ENCODE data around the gene YWHAB. TPM values are rescaled to one million over a fixed set of nuclear protein-coding genes. Genes with fewer than 3 reads are reported as not detected.
"Not testable (repeated sequence)": the region's sequence is repeated elsewhere in the genome, so short reads cannot be mapped to it uniquely, and the experiment has no call there.

The YWHAB gene
- total and polyA plus RNA-seq, 4 experiments from 2014 or later: 245 to 616 (median 408) TPM

DNA sequence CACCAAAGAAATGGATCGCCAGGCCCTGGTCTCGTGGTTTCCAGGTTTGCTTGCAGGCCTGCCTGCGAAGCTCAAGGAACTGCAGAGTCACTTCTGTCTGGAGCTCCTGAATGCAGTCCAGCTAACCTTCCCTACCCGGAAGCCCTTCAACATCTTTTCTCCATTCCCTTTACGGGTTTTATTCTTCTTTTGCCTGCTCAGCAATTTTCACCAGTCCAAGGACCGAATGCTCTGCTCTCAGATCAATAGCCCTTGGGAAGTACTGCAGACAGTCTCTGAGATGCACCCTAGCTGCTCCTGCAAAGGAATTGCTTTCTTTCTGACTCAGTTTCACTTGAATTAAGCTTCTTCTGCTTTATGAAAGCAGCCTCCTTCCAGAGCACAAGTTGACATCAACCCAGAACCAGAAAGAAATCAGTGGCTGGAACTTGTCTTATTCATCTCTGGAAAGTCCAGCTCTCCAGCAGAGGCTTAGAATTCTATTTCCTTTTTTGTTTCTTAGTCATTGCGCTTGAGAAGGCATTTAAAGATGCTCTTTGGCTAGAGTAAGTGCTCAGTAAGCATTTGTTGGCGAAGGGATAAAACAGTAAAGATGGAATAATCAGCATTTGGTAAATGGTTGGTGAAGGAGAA, 18.7 kb upstream of the YWHAB start:
- peak overlapping the region in 7 of 8 donors; percentile 57 to 82 (median 74) for H3K4me3 Mint-ChIP-seq
- H3K27ac ChIP-seq (ENCODE audit: low read depth, low read length): no peak overlapping the region
- H3K36me3 ChIP-seq (ENCODE audit: insufficient read depth, low read length): no peaks in the 10 kb centered on the region
- no peaks in the 10 kb centered on the region for H3K9me3 ChIP-seq (ENCODE audit: control insufficient read depth in 1 of 2, low read length in 2 of 2)
- no peaks in the 10 kb centered on the region for H3K36me3 Mint-ChIP-seq
- no peaks in the 10 kb centered on the region for H3K9me3 Mint-ChIP-seq
- H3K27me3 Mint-ChIP-seq: peaks cover 5 to 6% of the 10 kb centered on the region in 2 donors
- CTCF ChIA-PET (ENCODE audit: partially characterized antibody): interaction anchor here (0.6 to 1.8 kb wide), 10 partner anchors 9 to 183 kb away, joined by 3 to 16 read pairs (median 5); no protein-coding TSS in a partner anchor
- POLR2A ChIA-PET (ENCODE audit: partially characterized antibody): no interaction called here
- H3K4me1 ChIP-seq (ENCODE audit: insufficient read depth, low read length): peaks cover 4% of the 10 kb centered on the region
- peaks cover 3% of the 10 kb centered on the region for H3K27me3 ChIP-seq (ENCODE audit: insufficient read depth, low read length)
- H3K4me1 Mint-ChIP-seq: peaks cover 3 to 10% (median 9%) of the 10 kb centered on the region in 4 donors
- H3K27ac Mint-ChIP-seq: peak overlapping the region in 2 of 7 donors; percentile 29 to 65
- H3K4me3 ChIP-seq (ENCODE audit: low read length in 2 of 2): no peak overlapping the region
- no peak for DNase-seq
- intact Hi-C loops (cut with micrococcal nuclease): loop anchor here (1.0 to 2.0 kb wide), 5 partner anchors 120 to 652 kb away; no protein-coding TSS in a partner anchor

DNA sequence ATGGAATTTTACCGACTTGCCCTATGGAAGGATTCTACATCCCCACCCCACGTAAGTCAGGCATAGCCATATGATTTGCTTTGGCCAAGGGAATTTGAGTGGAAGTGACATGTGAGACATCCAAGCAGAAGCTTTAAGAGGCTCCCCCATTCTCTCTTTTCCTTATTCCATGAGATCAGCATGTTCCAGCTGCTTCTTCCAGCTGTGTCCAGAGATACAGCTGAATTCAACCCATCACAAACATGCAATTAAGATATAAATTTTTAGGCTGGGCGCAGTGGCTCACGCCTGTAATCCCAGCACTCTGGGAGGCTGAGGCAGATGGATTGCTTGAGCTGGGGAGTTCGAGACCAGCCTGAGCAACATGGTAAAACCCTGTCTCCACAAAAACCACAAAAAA, 16.0 kb upstream of the YWHAB start:
- CTCF ChIA-PET (ENCODE audit: partially characterized antibody): interaction anchor here (0.7 to 1.7 kb wide), 4 partner anchors 10 to 226 kb away, joined by 3 to 4 read pairs (median 4); no protein-coding TSS in a partner anchor
- Histone ChIP-seq H3K4me1 (ENCODE audit: insufficient read depth, low read length) (peaks cover 4% of the 10 kb centered on the region), H3K27me3 (ENCODE audit: insufficient read depth, low read length) (peaks cover 3% of the 10 kb centered on the region), H3K9me3 (ENCODE audit: control insufficient read depth in 1 of 2, low read length in 2 of 2) (no peaks in the 10 kb centered on the region), H3K36me3 (ENCODE audit: insufficient read depth, low read length) (no peaks in the 10 kb centered on the region), H3K27ac (ENCODE audit: low read depth, low read length) (no peak overlapping the region), H3K4me3 (ENCODE audit: low read length in 2 of 2) (no peak overlapping the region)
- intact Hi-C loops (cut with micrococcal nuclease): no loop called here
- DNase-seq: no peak
- Mint-ChIP-seq H3K9me3 (no peaks in the 10 kb centered on the region), H3K4me1 (peaks cover 3 to 10% (median 8%) of the 10 kb centered on the region in 4 donors), H3K27ac (no peak overlapping the region), H3K4me3 (no peak overlapping the region), H3K36me3 (no peaks in the 10 kb centered on the region), H3K27me3 (peaks cover 5 to 6% of the 10 kb centered on the region in 2 donors)
- POLR2A ChIA-PET (ENCODE audit: partially characterized antibody): interaction anchor here (0.7 kb wide), 1 partner anchor 16 kb away, joined by 3 read pairs; the partner anchor contains the start of gene YWHAB

DNA sequence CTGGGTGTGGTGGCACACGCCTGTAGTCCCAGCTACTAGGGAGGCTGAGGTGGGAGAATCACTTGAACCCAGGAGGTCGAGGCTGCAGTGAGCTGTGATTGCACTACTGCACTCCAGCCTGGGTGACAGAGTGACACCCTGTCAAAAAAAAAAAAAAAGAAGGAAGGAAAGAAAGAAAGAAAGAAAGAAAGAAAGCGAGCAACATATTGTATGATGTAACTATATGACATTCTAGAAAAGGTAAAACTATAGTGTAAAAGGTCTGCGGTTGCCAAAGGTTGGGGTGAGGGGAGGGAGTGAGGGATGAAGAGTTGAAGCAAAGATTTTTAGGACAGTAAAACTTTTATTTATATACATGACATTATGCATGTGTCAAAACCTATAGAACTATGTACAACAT, 3.1 kb upstream of the YWHAB start:
- Mint-ChIP-seq H3K36me3 (peaks cover 0 to 21% of the 10 kb centered on the region in 2 donors), H3K4me3 (peak overlapping the region in 1 of 8 donors; percentile 59), H3K27ac (peak overlapping the region in 5 of 7 donors; percentile 17 to 97 (median 63)), H3K4me1 (peaks cover 23 to 51% (median 33%) of the 10 kb centered on the region in 4 donors)
- H3K4me3 ChIP-seq (ENCODE audit: low read length in 2 of 2); H3K27me3 ChIP-seq (ENCODE audit: insufficient read depth, low read length); H3K9me3 Mint-ChIP-seq; H3K36me3 ChIP-seq (ENCODE audit: insufficient read depth, low read length); DNase-seq; POLR2A ChIA-PET (ENCODE audit: partially characterized antibody); H3K9me3 ChIP-seq (ENCODE audit: control insufficient read depth in 1 of 2, low read length in 2 of 2); H3K27me3 Mint-ChIP-seq; H3K27ac ChIP-seq (ENCODE audit: low read depth, low read length): not testable (repeated sequence)
- CTCF ChIA-PET (ENCODE audit: partially characterized antibody): interaction anchor here (1.1 to 1.3 kb wide), 2 partner anchors 89 to 214 kb away, joined by 4 to 7 read pairs; no protein-coding TSS in a partner anchor
- peaks cover 24% of the 10 kb centered on the region for H3K4me1 ChIP-seq (ENCODE audit: insufficient read depth, low read length)
- intact Hi-C loops (cut with micrococcal nuclease): loop anchor here (10.0 kb wide), 1 partner anchor 358 kb away; the partner anchor contains the start of gene SERINC3

DNA sequence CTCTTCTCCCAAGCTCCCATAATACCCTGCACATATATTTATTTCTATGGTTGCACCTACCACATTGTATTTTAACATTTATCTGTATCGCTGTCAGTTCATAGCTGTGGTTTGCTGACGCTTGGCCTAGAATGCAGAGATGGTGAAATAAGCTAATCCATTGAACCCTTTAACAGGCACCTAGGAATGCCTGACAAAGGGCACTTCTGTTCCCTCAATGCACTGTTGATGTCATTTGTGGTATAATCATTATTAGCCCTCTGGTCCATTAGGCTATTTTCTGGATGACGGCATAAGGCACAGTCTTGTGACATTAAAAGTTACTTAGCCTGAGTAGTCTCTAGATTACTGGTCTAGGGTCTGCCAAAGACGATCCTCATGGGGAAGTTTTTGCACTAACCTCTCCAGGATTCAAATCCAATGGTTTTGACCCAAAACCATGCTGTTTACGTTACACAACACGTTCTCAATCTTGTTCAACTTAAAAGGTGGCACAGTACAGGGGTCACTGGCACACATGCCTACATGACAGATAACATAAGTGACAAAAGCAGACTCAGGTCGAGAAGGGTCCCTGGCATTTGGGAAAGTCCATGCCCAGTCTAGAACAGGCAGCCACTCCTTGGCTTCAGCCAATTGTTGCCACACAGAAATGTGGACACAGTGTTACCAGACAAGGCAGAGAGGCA, 2.1 kb upstream of the YWHAB start:
- ChIA-PET CTCF (ENCODE audit: partially characterized antibody) (interaction anchor here (1.1 to 1.3 kb wide), 2 partner anchors 88 to 213 kb away, joined by 4 to 7 read pairs; no protein-coding TSS in a partner anchor), POLR2A (ENCODE audit: partially characterized antibody) (no interaction called here)
- H3K9me3 ChIP-seq (ENCODE audit: control insufficient read depth in 1 of 2, low read length in 2 of 2): no peaks in the 10 kb centered on the region
- H3K27me3 ChIP-seq (ENCODE audit: insufficient read depth, low read length): no peaks in the 10 kb centered on the region
- Mint-ChIP-seq H3K9me3 (no peaks in the 10 kb centered on the region), H3K36me3 (peaks cover 0 to 26% of the 10 kb centered on the region in 2 donors), H3K27ac (peak overlapping the region; percentile 64 to 97 (median 95)), H3K27me3 (no peaks in the 10 kb centered on the region), H3K4me3 (peak overlapping the region in 6 of 8 donors; percentile 17 to 97 (median 95)), H3K4me1 (peaks cover 28 to 61% (median 38%) of the 10 kb centered on the region in 4 donors)
- DNase-seq: no peak
- no peaks in the 10 kb centered on the region for H3K36me3 ChIP-seq (ENCODE audit: insufficient read depth, low read length)
- H3K4me1 ChIP-seq (ENCODE audit: insufficient read depth, low read length): peaks cover 34% of the 10 kb centered on the region
- no peak overlapping the region for H3K4me3 ChIP-seq (ENCODE audit: low read length in 2 of 2)
- intact Hi-C loops (cut with micrococcal nuclease): loop anchor here (10.0 kb wide), 1 partner anchor 359 kb away; the partner anchor contains the start of gene SERINC3
- no peak overlapping the region for H3K27ac ChIP-seq (ENCODE audit: low read depth, low read length)

DNA sequence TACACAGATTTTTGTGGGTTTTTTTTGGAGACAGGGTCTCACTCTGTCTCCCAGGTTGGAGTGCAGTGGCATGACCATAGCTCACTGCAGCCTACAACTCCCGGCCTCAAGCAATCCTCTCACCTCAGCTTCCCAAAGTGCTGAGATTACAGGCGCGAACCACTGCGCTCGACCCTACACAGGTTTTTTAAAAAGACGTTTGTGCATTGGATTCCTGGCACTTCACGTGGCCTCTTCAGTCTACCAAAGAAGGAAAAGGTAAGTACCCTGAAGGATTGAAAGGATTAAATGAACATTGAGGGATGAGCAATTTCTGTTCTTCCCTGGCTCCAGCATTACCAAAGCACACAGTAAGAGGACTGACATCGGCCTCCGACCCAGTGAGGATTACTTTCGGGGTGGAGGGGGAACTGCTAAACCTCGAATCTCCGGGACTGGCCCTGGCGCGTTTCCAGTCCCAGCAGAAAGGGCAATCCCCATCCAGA, 556 bp upstream of the YWHAB start:
- Mint-ChIP-seq H3K4me1 (peaks cover 41 to 72% (median 52%) of the 10 kb centered on the region in 4 donors), H3K27ac (peak overlapping the region; percentile 94 to 98 (median 97)), H3K36me3 (peaks cover 0 to 40% of the 10 kb centered on the region in 2 donors), H3K4me3 (peak overlapping the region; percentile 92 to 98 (median 96)), H3K9me3 (no peaks in the 10 kb centered on the region), H3K27me3 (no peaks in the 10 kb centered on the region)
- Histone ChIP-seq H3K9me3 (ENCODE audit: control insufficient read depth in 1 of 2, low read length in 2 of 2) (no peaks in the 10 kb centered on the region), H3K4me3 (ENCODE audit: low read length in 2 of 2) (peak overlapping the region; percentile 53 to 82), H3K27ac (ENCODE audit: low read depth, low read length) (peak overlapping the region; percentile 85), H3K4me1 (ENCODE audit: insufficient read depth, low read length) (peaks cover 49% of the 10 kb centered on the region), H3K27me3 (ENCODE audit: insufficient read depth, low read length) (no peaks in the 10 kb centered on the region), H3K36me3 (ENCODE audit: insufficient read depth, low read length) (no peaks in the 10 kb centered on the region)
- no peak for DNase-seq
- ChIA-PET POLR2A (ENCODE audit: partially characterized antibody) (interaction anchor here (0.6 to 1.9 kb wide), 15 partner anchors 10 to 1050 kb away, joined by 3 to 23 read pairs (median 6); partner anchors contain the start of genes PABPC1L, SERINC3, STK4 and TOMM34), CTCF (ENCODE audit: partially characterized antibody) (interaction anchor here (1.0 to 2.1 kb wide), 3 partner anchors 13 to 408 kb away, joined by 3 to 5 read pairs (median 3); no protein-coding TSS in a partner anchor)
- intact Hi-C loops (cut with micrococcal nuclease): loop anchor here (1.0 to 10.0 kb wide), 5 partner anchors 81 to 1802 kb away; partner anchors contain the start of genes SERINC3, SRSF6, STK4 and TP53RK

DNA sequence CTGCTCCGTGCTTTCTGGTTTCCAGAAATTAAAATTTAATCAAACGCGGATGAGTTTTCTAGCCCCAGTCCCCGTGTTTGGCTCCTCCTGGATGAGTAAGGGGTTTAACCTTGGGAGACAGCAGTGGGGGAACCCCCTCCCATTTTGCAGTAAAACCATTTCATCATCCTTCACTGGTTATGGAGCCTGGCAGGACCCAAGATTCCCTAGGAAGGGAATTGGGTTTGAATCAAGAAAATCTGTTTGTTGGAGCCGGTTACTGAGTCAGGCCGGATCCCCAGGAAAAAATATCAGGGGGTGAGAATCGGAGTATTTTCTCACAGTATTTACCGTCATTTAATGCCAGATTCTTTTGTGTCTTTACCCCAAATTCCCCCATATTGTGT, 754 bp downstream of the YWHAB start:
- POLR2A ChIA-PET (ENCODE audit: partially characterized antibody): interaction anchor here (0.9 to 1.9 kb wide), 9 partner anchors 9 to 1049 kb away, joined by 3 to 23 read pairs (median 6); partner anchors contain the start of genes PABPC1L, STK4 and TOMM34
- Mint-ChIP-seq H3K36me3 (peaks cover 0 to 44% of the 10 kb centered on the region in 2 donors), H3K27me3 (no peaks in the 10 kb centered on the region), H3K27ac (peak overlapping the region; percentile 94 to 97 (median 95)), H3K9me3 (no peaks in the 10 kb centered on the region), H3K4me1 (peaks cover 44 to 82% (median 61%) of the 10 kb centered on the region in 4 donors), H3K4me3 (peak overlapping the region; percentile 92 to 98 (median 97))
- H3K4me3 ChIP-seq (ENCODE audit: low read length in 2 of 2): peak overlapping the region; percentile 82 to 87
- H3K9me3 ChIP-seq (ENCODE audit: control insufficient read depth in 1 of 2, low read length in 2 of 2): no peaks in the 10 kb centered on the region
- intact Hi-C loops (cut with micrococcal nuclease): loop anchor here (5.0 to 10.0 kb wide), 3 partner anchors 361 to 1801 kb away; partner anchors contain the start of genes SERINC3, SRSF6 and TP53RK
- peak overlapping the region; percentile 85 for H3K27ac ChIP-seq (ENCODE audit: low read depth, low read length)
- no peaks in the 10 kb centered on the region for H3K27me3 ChIP-seq (ENCODE audit: insufficient read depth, low read length)
- peaks cover 61% of the 10 kb centered on the region for H3K4me1 ChIP-seq (ENCODE audit: insufficient read depth, low read length)
- CTCF ChIA-PET (ENCODE audit: partially characterized antibody): no interaction called here
- H3K36me3 ChIP-seq (ENCODE audit: insufficient read depth, low read length): no peaks in the 10 kb centered on the region
- no peak for DNase-seq
